HS-27A (cell line): ENCODE measurements around the gene PRR16.
"Not testable (repeated sequence)": the region's sequence is repeated elsewhere in the genome, so short reads cannot be mapped to it uniquely, and the experiment has no call there.

Source experiments
- DNase-seq: peaks from one replicate; pipeline ENCODE4 v3.0.0-alpha.2; 2012; ENCODE audit warnings: low read depth, missing footprints

Gene PRR16

GRCh38 chr5:120655828-120656435 lies 191.8 kb downstream of the PRR16 start:
- DNase-seq, result peak; percentile 9

GRCh38 chr5:120657104-120657503 lies 193.0 kb downstream of the PRR16 start:
- DNase-seq, result no peak

GRCh38 chr5:120677481-120677880 lies 213.4 kb downstream of the PRR16 start:
- no peak for DNase-seq

- DNase-seq, result no peak
Measured at GRCh38 chr5:120678279-120678678, 214.2 kb downstream of the PRR16 start.

- DNase-seq, result no peak
Measured at GRCh38 chr5:120682851-120683250, 218.8 kb downstream of the PRR16 start.

- no peak for DNase-seq
Measured at GRCh38 chr5:120683580-120683979, 219.5 kb downstream of the PRR16 start.

GRCh38 chr5:120684213-120684612 lies 220.1 kb downstream of the PRR16 start:
- DNase-seq, result no peak

GRCh38 chr5:120684749-120685415 lies 220.8 kb downstream of the PRR16 start:
- no peak for DNase-seq

GRCh38 chr5:120690621-120691407 lies 226.7 kb downstream of the PRR16 start:
- no peak for DNase-seq

GRCh38 chr5:120692325-120692724 lies 228.2 kb downstream of the PRR16 start:
- DNase-seq, result no peak

GRCh38 chr5:120695368-120695880 lies 231.3 kb downstream of the PRR16 start:
- no peak for DNase-seq

GRCh38 chr5:120697147-120697546 lies 233.0 kb downstream of the PRR16 start:
- DNase-seq, result no peak

GRCh38 chr5:120697670-120698327 lies 233.7 kb downstream of the PRR16 start:
- DNase-seq, result not testable (repeated sequence)

- not testable (repeated sequence) for DNase-seq
Measured at GRCh38 chr5:120700653-120701052, 236.6 kb downstream of the PRR16 start.

- not testable (repeated sequence) for DNase-seq
Measured at GRCh38 chr5:120702817-120703538, 238.9 kb downstream of the PRR16 start.

- DNase-seq, result no peak
Measured at GRCh38 chr5:120703918-120704587, 240.0 kb downstream of the PRR16 start.

- no peak for DNase-seq
Measured at GRCh38 chr5:120706877-120707276, 242.8 kb downstream of the PRR16 start.

- no peak for DNase-seq
Measured at GRCh38 chr5:120717381-120717780, 253.3 kb downstream of the PRR16 start.

- no peak for DNase-seq
Measured at GRCh38 chr5:120730214-120730613, 266.1 kb downstream of the PRR16 start.

- DNase-seq, result no peak
Measured at GRCh38 chr5:120734033-120734432, 269.9 kb downstream of the PRR16 start.

- DNase-seq, result no peak
Measured at GRCh38 chr5:120735076-120735475, 271.0 kb downstream of the PRR16 start.
